NT2/D1 (cell line): Measurements from ENCODE around the gene NUDT16L1.

ENCODE experiments used
- SUZ12 ChIP-seq: IDR thresholded peaks from 2 replicates; pipeline ENCODE4 v1.6.1; 2011; ENCODE audit not compliant: insufficient read length, insufficient read depth; ENCODE audit errors: extremely low read depth
- ZNF274 ChIP-seq: IDR thresholded peaks from 2 replicates; pipeline ENCODE4 v1.6.1; 2011; ENCODE audit warnings: mild to moderate bottlenecking, low read depth, low read length

DNA sequence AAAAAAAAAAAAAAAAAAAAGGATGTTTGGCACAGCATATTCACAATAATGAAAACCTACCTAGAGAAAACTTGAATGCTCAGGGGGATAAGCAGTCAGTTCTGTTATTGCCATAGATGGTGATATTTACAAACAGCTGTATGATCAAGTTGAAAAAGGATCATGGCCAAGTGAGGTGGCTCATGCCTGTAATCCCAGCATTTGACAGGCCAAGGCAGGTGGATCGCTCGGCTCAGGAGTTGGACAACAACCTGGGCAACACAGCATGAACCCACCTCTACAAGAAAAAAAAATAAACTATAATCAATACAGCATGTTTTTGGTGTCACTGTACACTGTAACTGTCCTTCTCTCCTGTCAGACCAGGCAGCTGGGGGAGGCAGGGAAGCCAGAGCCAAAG is 21.6 kb downstream of the NUDT16L1 start:
- TF ChIP-seq ZNF274 (no peak), SUZ12 (no peak)
